ENCODE measurements around the gene SULT1B1.

DNA sequence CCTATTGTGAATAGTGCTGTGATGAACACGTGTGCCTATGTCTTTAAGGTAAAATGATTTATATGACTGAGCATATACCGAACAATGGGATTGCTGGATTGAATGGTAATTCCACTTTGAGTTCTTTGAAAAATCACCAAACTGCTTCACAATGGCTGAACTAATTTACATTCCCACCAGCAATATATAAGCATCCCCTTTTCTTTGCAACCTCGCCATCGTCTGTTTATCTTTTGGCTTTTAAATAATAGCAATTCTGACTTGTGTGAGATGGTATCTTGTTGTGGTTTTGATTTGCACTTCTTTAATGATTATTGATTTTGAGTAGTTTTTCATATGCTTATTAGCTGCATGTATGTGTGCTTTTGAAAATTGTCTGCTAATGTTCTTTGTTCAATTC is 75.6 kb downstream of the SULT1B1 start:
- TF ChIP-seq POLR2A (IDR thresholded peaks at IDR 0.05; ENCODE audit: low read depth, low read length) (no peak), YY1 (IDR thresholded peaks at IDR 0.05; ENCODE audit: low read depth, low read length) (no peak), GABPA (IDR thresholded peaks at IDR 0.05; ENCODE audit: low read depth) (no peak), ASH2L (IDR thresholded peaks at IDR 0.05; ENCODE audit: borderline replicate concordance, low read depth) (no peak)
- TF ChIP-seq, protein P1, sequence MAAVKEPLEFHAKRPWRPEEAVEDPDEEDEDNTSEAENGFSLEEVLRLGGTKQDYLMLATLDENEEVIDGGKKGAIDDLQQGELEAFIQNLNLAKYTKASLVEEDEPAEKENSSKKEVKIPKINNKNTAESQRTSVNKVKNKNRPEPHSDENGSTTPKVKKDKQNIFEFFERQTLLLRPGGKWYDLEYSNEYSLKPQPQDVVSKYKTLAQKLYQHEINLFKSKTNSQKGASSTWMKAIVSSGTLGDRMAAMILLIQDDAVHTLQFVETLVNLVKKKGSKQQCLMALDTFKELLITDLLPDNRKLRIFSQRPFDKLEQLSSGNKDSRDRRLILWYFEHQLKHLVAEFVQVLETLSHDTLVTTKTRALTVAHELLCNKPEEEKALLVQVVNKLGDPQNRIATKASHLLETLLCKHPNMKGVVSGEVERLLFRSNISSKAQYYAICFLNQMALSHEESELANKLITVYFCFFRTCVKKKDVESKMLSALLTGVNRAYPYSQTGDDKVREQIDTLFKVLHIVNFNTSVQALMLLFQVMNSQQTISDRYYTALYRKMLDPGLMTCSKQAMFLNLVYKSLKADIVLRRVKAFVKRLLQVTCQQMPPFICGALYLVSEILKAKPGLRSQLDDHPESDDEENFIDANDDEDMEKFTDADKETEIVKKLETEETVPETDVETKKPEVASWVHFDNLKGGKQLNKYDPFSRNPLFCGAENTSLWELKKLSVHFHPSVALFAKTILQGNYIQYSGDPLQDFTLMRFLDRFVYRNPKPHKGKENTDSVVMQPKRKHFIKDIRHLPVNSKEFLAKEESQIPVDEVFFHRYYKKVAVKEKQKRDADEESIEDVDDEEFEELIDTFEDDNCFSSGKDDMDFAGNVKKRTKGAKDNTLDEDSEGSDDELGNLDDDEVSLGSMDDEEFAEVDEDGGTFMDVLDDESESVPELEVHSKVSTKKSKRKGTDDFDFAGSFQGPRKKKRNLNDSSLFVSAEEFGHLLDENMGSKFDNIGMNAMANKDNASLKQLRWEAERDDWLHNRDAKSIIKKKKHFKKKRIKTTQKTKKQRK (IDR thresholded peaks at IDR 0.05; ENCODE audit: low read depth, low read length) = no peak
- TF ChIP-seq, protein P2, sequence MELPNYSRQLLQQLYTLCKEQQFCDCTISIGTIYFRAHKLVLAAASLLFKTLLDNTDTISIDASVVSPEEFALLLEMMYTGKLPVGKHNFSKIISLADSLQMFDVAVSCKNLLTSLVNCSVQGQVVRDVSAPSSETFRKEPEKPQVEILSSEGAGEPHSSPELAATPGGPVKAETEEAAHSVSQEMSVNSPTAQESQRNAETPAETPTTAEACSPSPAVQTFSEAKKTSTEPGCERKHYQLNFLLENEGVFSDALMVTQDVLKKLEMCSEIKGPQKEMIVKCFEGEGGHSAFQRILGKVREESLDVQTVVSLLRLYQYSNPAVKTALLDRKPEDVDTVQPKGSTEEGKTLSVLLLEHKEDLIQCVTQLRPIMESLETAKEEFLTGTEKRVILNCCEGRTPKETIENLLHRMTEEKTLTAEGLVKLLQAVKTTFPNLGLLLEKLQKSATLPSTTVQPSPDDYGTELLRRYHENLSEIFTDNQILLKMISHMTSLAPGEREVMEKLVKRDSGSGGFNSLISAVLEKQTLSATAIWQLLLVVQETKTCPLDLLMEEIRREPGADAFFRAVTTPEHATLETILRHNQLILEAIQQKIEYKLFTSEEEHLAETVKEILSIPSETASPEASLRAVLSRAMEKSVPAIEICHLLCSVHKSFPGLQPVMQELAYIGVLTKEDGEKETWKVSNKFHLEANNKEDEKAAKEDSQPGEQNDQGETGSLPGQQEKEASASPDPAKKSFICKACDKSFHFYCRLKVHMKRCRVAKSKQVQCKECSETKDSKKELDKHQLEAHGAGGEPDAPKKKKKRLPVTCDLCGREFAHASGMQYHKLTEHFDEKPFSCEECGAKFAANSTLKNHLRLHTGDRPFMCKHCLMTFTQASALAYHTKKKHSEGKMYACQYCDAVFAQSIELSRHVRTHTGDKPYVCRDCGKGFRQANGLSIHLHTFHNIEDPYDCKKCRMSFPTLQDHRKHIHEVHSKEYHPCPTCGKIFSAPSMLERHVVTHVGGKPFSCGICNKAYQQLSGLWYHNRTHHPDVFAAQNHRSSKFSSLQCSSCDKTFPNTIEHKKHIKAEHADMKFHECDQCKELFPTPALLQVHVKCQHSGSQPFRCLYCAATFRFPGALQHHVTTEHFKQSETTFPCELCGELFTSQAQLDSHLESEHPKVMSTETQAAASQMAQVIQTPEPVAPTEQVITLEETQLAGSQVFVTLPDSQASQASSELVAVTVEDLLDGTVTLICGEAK (IDR thresholded peaks at IDR 0.05; ENCODE audit: borderline replicate concordance) = no peak
- TF ChIP-seq, protein P3, sequence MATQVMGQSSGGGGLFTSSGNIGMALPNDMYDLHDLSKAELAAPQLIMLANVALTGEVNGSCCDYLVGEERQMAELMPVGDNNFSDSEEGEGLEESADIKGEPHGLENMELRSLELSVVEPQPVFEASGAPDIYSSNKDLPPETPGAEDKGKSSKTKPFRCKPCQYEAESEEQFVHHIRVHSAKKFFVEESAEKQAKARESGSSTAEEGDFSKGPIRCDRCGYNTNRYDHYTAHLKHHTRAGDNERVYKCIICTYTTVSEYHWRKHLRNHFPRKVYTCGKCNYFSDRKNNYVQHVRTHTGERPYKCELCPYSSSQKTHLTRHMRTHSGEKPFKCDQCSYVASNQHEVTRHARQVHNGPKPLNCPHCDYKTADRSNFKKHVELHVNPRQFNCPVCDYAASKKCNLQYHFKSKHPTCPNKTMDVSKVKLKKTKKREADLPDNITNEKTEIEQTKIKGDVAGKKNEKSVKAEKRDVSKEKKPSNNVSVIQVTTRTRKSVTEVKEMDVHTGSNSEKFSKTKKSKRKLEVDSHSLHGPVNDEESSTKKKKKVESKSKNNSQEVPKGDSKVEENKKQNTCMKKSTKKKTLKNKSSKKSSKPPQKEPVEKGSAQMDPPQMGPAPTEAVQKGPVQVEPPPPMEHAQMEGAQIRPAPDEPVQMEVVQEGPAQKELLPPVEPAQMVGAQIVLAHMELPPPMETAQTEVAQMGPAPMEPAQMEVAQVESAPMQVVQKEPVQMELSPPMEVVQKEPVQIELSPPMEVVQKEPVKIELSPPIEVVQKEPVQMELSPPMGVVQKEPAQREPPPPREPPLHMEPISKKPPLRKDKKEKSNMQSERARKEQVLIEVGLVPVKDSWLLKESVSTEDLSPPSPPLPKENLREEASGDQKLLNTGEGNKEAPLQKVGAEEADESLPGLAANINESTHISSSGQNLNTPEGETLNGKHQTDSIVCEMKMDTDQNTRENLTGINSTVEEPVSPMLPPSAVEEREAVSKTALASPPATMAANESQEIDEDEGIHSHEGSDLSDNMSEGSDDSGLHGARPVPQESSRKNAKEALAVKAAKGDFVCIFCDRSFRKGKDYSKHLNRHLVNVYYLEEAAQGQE (IDR thresholded peaks at IDR 0.05; ENCODE audit: low read depth, low read length) = no peak
